Esophagus squamous epithelium (tissue), 4 donors: ENCODE data around the gene FGGY.

Source experiments
- CTCF ChIP-seq, 6 experiments: fragments of 450-650 bp in 4 of 6; fragments of 200-600 bp in 2 of 6; sonication (generic) in 2 of 6; IDR thresholded peaks; one replicate each; pipeline ENCODE4 v1.5.1; 2016 to 2019; ENCODE audit warnings: antibody characterized with exemption in 6 of 6, mild to moderate bottlenecking in 4 of 6, moderate library complexity in 4 of 6
- POLR2A ChIP-seq, 4 donors: fragments of 450-650 bp; IDR thresholded peaks; one replicate each; pipeline ENCODE4 v1.6.1; 2017; ENCODE audit warnings: antibody characterized with exemption in 4 of 4, mild to moderate bottlenecking in 4 of 4, moderate library complexity in 3 of 4

- no peak for TF ChIP-seq POLR2A (IDR thresholded peaks at IDR 0.05)
- TF ChIP-seq CTCF (IDR thresholded peaks at IDR 0.05): no peak
These were observed 232.0 kb downstream of the FGGY start for GRCh38 chr1:59528900-59529299.
